H9 (cell line): Measurements from ENCODE around the gene TRMT6. TPM values are rescaled to one million over a fixed set of nuclear protein-coding genes. Genes with fewer than 3 reads are reported as not detected.

ENCODE experiments used
- DNase-seq: peaks from one replicate; pipeline ENCODE4 v3.0.0-alpha.2; 2017
- H2AFZ ChIP-seq: one replicate; pipeline ENCODE4 v1.6.1; 2013; ENCODE audit warnings: mild to moderate bottlenecking, low read length, control low read depth, moderate library complexity
- H2AK5ac ChIP-seq: 2 replicates; pipeline ENCODE4 v1.6.1; 2013; ENCODE audit warnings: low read length, control low read depth, mixed read lengths; ENCODE audit not compliant: insufficient read length
- H2BK120ac ChIP-seq: one replicate; pipeline ENCODE4 v1.6.1; 2013; ENCODE audit warnings: low read depth, mild to moderate bottlenecking, low read length, control low read depth, inconsistent platforms; ENCODE audit not compliant: poor library complexity, severe bottlenecking
- H2BK12ac ChIP-seq: 2 replicates; pipeline ENCODE4 v1.6.1; 2013; ENCODE audit warnings: low read length, control low read depth, mixed read lengths, low read depth; ENCODE audit not compliant: insufficient read length
- H2BK15ac ChIP-seq: 2 replicates; pipeline ENCODE4 v1.6.1; 2013; ENCODE audit warnings: low read depth, low read length, control low read depth
- H2BK20ac ChIP-seq: one replicate; pipeline ENCODE4 v1.6.1; 2013; ENCODE audit warnings: low read depth, mild to moderate bottlenecking, low read length, control low read depth, inconsistent platforms; ENCODE audit not compliant: poor library complexity, severe bottlenecking
- H2BK5ac ChIP-seq: 2 replicates; pipeline ENCODE4 v1.6.1; 2013; ENCODE audit warnings: low read length, control low read depth, mixed read lengths; ENCODE audit not compliant: insufficient read length
- H3K14ac ChIP-seq: 2 replicates; pipeline ENCODE4 v1.6.1; 2013; ENCODE audit warnings: low read length, control low read depth; ENCODE audit not compliant: insufficient read depth
- H3K18ac ChIP-seq: 2 replicates; pipeline ENCODE4 v1.6.1; 2013; ENCODE audit warnings: low read depth, mild to moderate bottlenecking, mixed read lengths, low read length, control low read depth; ENCODE audit not compliant: insufficient read length
- H3K23ac ChIP-seq: 2 replicates; pipeline ENCODE4 v1.6.1; 2013; ENCODE audit warnings: low read length, control low read depth, mixed read lengths, low read depth; ENCODE audit not compliant: insufficient read length
- H3K23me2 ChIP-seq: 2 replicates; pipeline ENCODE4 v1.6.1; 2013; ENCODE audit warnings: low read depth, mild to moderate bottlenecking, mixed read lengths, low read length, control low read depth; ENCODE audit not compliant: insufficient read length, poor library complexity, severe bottlenecking
- H3K27ac ChIP-seq: 2 replicates; pipeline ENCODE4 v1.5.1; 2013; ENCODE audit warnings: low read length, control low read depth, mixed read lengths, low read depth; ENCODE audit not compliant: insufficient read length
- H3K27me3 ChIP-seq: 2 replicates; pipeline ENCODE4 v1.6.1; 2013; ENCODE audit warnings: low read length, control low read depth, inconsistent platforms; ENCODE audit not compliant: insufficient read depth
- H3K4ac ChIP-seq: 2 replicates; pipeline ENCODE4 v1.6.1; 2013; ENCODE audit warnings: low read depth, mild to moderate bottlenecking, control low read depth, inconsistent platforms, low read length, moderate library complexity
- H3K4me1 ChIP-seq: 2 replicates; pipeline ENCODE4 v1.6.1; 2013; ENCODE audit warnings: low read length, control low read depth, inconsistent platforms; ENCODE audit not compliant: insufficient read depth
- H3K4me2 ChIP-seq: 2 replicates; pipeline ENCODE4 v1.6.1; 2013; ENCODE audit warnings: low read length, control low read depth, mixed read lengths; ENCODE audit not compliant: insufficient read length, insufficient read depth
- H3K56ac ChIP-seq: 2 replicates; pipeline ENCODE4 v1.6.1; 2013; ENCODE audit warnings: low read depth, mild to moderate bottlenecking, mixed read lengths, low read length, control low read depth; ENCODE audit not compliant: insufficient read length
- H3K79me1 ChIP-seq: 2 replicates; pipeline ENCODE4 v1.6.1; 2013; ENCODE audit warnings: low read depth, mild to moderate bottlenecking, moderate library complexity, low read length, control low read depth, inconsistent platforms; ENCODE audit not compliant: insufficient read depth, poor library complexity, severe bottlenecking
- H3K79me2 ChIP-seq: 2 replicates; pipeline ENCODE4 v1.6.1; 2013; ENCODE audit warnings: low read length, control low read depth, inconsistent platforms; ENCODE audit not compliant: insufficient read depth
- H3K9ac ChIP-seq: 2 replicates; pipeline ENCODE4 v1.6.1; 2013; ENCODE audit warnings: low read length, control low read depth, mixed read lengths; ENCODE audit not compliant: insufficient read length; ENCODE audit errors: extremely low read depth
- H3K9me3 ChIP-seq: one replicate; pipeline ENCODE4 v1.6.1; 2013; ENCODE audit warnings: low read depth, low read length, inconsistent platforms; ENCODE audit not compliant: control insufficient read depth
- H3T11ph ChIP-seq: one replicate; pipeline ENCODE4 v1.6.1; 2013; ENCODE audit warnings: mild to moderate bottlenecking, low read length, control low read depth, inconsistent platforms
- H4K20me1 ChIP-seq: one replicate; pipeline ENCODE4 v1.6.1; 2013; ENCODE audit not compliant: control insufficient read depth, insufficient read length, insufficient read depth
- H4K5ac ChIP-seq: 2 replicates; pipeline ENCODE4 v1.6.1; 2013; ENCODE audit warnings: low read depth, mild to moderate bottlenecking, mixed read lengths, low read length, control low read depth; ENCODE audit not compliant: insufficient read length
- H4K8ac ChIP-seq: replicated peaks from 2 replicates; pipeline ENCODE4 v1.6.1; 2013; ENCODE audit warnings: low read length, control low read depth, mixed read lengths, low read depth; ENCODE audit not compliant: insufficient read length
- H4K91ac ChIP-seq: 2 replicates; pipeline ENCODE4 v1.6.1; 2013; ENCODE audit warnings: low read depth, mild to moderate bottlenecking, moderate library complexity, mixed read lengths, low read length, control low read depth; ENCODE audit not compliant: insufficient read length
- H3K27ac Mint-ChIP-seq, 3 experiments: 2 replicates in 2 of 3; 3 replicates in 1 of 3; pipeline ENCODE4 v1.8.0; 2020 to 2021; ENCODE audit warnings: mixed read lengths in 3 of 3, mild to moderate bottlenecking in 1 of 3, moderate library complexity in 1 of 3
- H3K27me3 Mint-ChIP-seq: 2 replicates; pipeline ENCODE4 v1.8.0; 2021; ENCODE audit warnings: low read depth, mild to moderate bottlenecking, moderate library complexity, mixed read lengths
- H3K36me3 Mint-ChIP-seq, 3 experiments: 2 replicates in 2 of 3; 3 replicates in 1 of 3; pipeline ENCODE4 v1.8.0; 2020 to 2021; ENCODE audit warnings: low read depth in 3 of 3, mixed read lengths in 3 of 3; ENCODE audit not compliant: insufficient read depth in 1 of 3
- H3K4me1 Mint-ChIP-seq, 2 experiments: 2 replicates each; pipeline ENCODE4 v1.8.0; 2020; ENCODE audit warnings: mixed read lengths in 2 of 2
- H3K4me3 Mint-ChIP-seq, 2 experiments: 2 replicates in 1 of 2; 3 replicates in 1 of 2; pipeline ENCODE4 v1.8.0; 2020 to 2021; ENCODE audit warnings: mild to moderate bottlenecking in 2 of 2, mixed read lengths in 2 of 2, moderate library complexity in 1 of 2
- H3K9me3 Mint-ChIP-seq, 2 experiments: 2 replicates in 1 of 2; 3 replicates in 1 of 2; pipeline ENCODE4 v1.8.0; 2020; ENCODE audit warnings: mild to moderate bottlenecking in 2 of 2, mixed read lengths in 2 of 2, moderate library complexity in 1 of 2
- WGBS: extraction: QIAGEN DNeasy Blood & Tissue Kit; methylation state at CpG from one replicate; pipeline ENCODE4 v1.1.7; 2013; ENCODE audit warnings: missing lambda C conversion rate, low lambda C conversion rate, mixed read lengths; ENCODE audit not compliant: insufficient read length; ENCODE audit errors: extremely low coverage; 5-methylcytosine and 5-hydroxymethylcytosine counted together
- total RNA-seq: library from RNA; stranded (reverse); gene quantifications from 2 replicates; pipeline ENCODE4 v1.2.1, GENCODE V29; 2021
- TF ChIP-seq, protein P1 (sequence below): fragments of 200-600 bp; sonication (generic); conservative IDR thresholded peaks from 3 replicates; pipeline ENCODE4 v1.8.0; 2021; ENCODE audit warnings: antibody characterized with exemption, mild to moderate bottlenecking

TRMT6 gene
- total RNA-seq, 1 experiment from 2014 or later: 34.4 TPM

DNA sequence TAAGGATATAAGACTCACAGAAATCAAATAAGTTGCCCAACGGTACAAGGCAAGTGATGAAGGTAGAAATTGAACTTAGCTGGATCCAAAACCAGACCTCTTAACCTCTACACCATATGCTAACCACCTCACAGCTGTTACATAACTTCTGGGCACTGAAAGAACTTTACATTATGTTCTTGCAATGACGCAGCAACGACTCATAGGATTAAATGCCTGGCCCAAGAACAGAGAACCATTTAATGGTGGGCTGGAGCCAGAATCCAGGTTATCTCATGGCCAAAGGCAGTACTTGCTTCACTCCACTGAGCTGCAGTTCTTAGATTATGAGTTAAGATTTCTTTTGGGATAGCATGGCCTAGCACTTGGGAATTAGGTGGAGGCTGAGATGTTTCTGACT, 4.4 kb downstream of the TRMT6 start:
- no peaks in the 10 kb centered on the region for H3K9me3 ChIP-seq
- H3T11ph ChIP-seq: no peak overlapping the region
- no peak overlapping the region for H2BK12ac ChIP-seq
- H3K27me3 ChIP-seq: no peaks in the 10 kb centered on the region
- no peak overlapping the region for H3K27ac ChIP-seq
- no peak overlapping the region for H3K18ac ChIP-seq
- H3K79me2 ChIP-seq: peaks cover 3% of the 10 kb centered on the region; the same call in 1 of the 2 replicates
- H4K20me1 ChIP-seq: no peaks in the 10 kb centered on the region
- no peak overlapping the region for H3K4me3 Mint-ChIP-seq
- peaks cover 13% of the 10 kb centered on the region for H3K79me1 ChIP-seq
- H3K4me1 Mint-ChIP-seq: peaks cover 8% of the 10 kb centered on the region in 2 experiments
- no peak overlapping the region for H3K9ac ChIP-seq
- no peak for DNase-seq
- H4K8ac ChIP-seq: no peak overlapping the region
- no peak overlapping the region for H3K27ac Mint-ChIP-seq
- H3K23me2 ChIP-seq: peaks cover 7% of the 10 kb centered on the region
- H2BK120ac ChIP-seq: no peak overlapping the region
- no peak overlapping the region for H2AK5ac ChIP-seq
- TF ChIP-seq, protein P1, sequence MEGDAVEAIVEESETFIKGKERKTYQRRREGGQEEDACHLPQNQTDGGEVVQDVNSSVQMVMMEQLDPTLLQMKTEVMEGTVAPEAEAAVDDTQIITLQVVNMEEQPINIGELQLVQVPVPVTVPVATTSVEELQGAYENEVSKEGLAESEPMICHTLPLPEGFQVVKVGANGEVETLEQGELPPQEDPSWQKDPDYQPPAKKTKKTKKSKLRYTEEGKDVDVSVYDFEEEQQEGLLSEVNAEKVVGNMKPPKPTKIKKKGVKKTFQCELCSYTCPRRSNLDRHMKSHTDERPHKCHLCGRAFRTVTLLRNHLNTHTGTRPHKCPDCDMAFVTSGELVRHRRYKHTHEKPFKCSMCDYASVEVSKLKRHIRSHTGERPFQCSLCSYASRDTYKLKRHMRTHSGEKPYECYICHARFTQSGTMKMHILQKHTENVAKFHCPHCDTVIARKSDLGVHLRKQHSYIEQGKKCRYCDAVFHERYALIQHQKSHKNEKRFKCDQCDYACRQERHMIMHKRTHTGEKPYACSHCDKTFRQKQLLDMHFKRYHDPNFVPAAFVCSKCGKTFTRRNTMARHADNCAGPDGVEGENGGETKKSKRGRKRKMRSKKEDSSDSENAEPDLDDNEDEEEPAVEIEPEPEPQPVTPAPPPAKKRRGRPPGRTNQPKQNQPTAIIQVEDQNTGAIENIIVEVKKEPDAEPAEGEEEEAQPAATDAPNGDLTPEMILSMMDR: no peak
- no peak overlapping the region for H3K4ac ChIP-seq
- H3K23ac ChIP-seq: no peak overlapping the region
- no peaks in the 10 kb centered on the region; the same call in 1 of the 2 replicates for H3K4me1 ChIP-seq
- no peak overlapping the region for H4K91ac ChIP-seq
- no peak overlapping the region for H3K56ac ChIP-seq
- WGBS: no CpG with 5 or more reads among the region's 3 CpGs
- no peak overlapping the region for H2BK5ac ChIP-seq
- H3K14ac ChIP-seq: no peak overlapping the region
- no peak overlapping the region for H2BK15ac ChIP-seq
- H2BK20ac ChIP-seq: no peak overlapping the region
- no peak overlapping the region for H3K4me2 ChIP-seq
- no peak overlapping the region for H2AFZ ChIP-seq
- no peak overlapping the region for H4K5ac ChIP-seq
- peaks cover 12 to 74% (median 43%) of the 10 kb centered on the region in 3 experiments; a peak in 5 of 7 replicates for H3K36me3 Mint-ChIP-seq
- H3K27me3 Mint-ChIP-seq: no peaks in the 10 kb centered on the region; the same call in 1 of the 2 replicates
- H3K9me3 Mint-ChIP-seq: no peaks in the 10 kb centered on the region
